ENCODE measurements around the gene HAUS7. TPM values are rescaled to one million over a fixed set of nuclear protein-coding genes. Genes with fewer than 3 reads are reported as not detected.

Gene HAUS7
- total RNA-seq, 1 experiment from 2014 or later, result 46.5 TPM

- no peak overlapping the region for H3K27ac Mint-ChIP-seq
- no peaks in the 10 kb centered on the region for H3K4me1 Mint-ChIP-seq
- CTCF ChIA-PET, result interaction anchor here (1.5 kb wide), 1 partner anchor 15 kb away, joined by 8 read pairs; the partner anchor contains the start of gene HAUS7
- POLR2A ChIA-PET, result no interaction called here
- H3K4me3 Mint-ChIP-seq, result no peak overlapping the region
- H3K9me3 Mint-ChIP-seq, result no peaks in the 10 kb centered on the region
- H3K27me3 Mint-ChIP-seq (ENCODE audit: low read depth), result no peaks in the 10 kb centered on the region; the same call in 1 of the 2 replicates
- no peaks in the 10 kb centered on the region for H3K36me3 Mint-ChIP-seq
- DNase-seq (ENCODE audit: low spot score) (no peak), ATAC-seq (no peak)
- TF ChIP-seq ZNF423 (CRISPR knock-in tag; IDR thresholded peaks at IDR 0.05) (no peak), ATF2 (CRISPR knock-in tag; IDR thresholded peaks at IDR 0.05; ENCODE audit: borderline replicate concordance, low read depth) (no peak), SMAD4 (CRISPR knock-in tag; IDR thresholded peaks at IDR 0.05) (no peak), ZBTB21 (CRISPR knock-in tag; IDR thresholded peaks at IDR 0.05; ENCODE audit: borderline replicate concordance) (no peak), PREB (CRISPR knock-in tag; IDR thresholded peaks at IDR 0.05; ENCODE audit: borderline replicate concordance) (no peak), ZBTB43 (CRISPR knock-in tag; IDR thresholded peaks at IDR 0.05) (no peak), GTF2I (CRISPR knock-in tag; conservative IDR thresholded peaks at IDR 0.05) (no peak), RELA (CRISPR knock-in tag; IDR thresholded peaks at IDR 0.05; ENCODE audit: borderline replicate concordance) (no peak), ERG (CRISPR knock-in tag; IDR thresholded peaks at IDR 0.05) (no peak), SP1 (CRISPR knock-in tag; conservative IDR thresholded peaks at IDR 0.05) (no peak), FOXK1 (CRISPR knock-in tag; IDR thresholded peaks at IDR 0.05) (no peak)
- TF ChIP-seq, protein P1, sequence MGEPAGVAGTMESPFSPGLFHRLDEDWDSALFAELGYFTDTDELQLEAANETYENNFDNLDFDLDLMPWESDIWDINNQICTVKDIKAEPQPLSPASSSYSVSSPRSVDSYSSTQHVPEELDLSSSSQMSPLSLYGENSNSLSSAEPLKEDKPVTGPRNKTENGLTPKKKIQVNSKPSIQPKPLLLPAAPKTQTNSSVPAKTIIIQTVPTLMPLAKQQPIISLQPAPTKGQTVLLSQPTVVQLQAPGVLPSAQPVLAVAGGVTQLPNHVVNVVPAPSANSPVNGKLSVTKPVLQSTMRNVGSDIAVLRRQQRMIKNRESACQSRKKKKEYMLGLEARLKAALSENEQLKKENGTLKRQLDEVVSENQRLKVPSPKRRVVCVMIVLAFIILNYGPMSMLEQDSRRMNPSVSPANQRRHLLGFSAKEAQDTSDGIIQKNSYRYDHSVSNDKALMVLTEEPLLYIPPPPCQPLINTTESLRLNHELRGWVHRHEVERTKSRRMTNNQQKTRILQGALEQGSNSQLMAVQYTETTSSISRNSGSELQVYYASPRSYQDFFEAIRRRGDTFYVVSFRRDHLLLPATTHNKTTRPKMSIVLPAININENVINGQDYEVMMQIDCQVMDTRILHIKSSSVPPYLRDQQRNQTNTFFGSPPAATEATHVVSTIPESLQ (CRISPR knock-in tag; IDR thresholded peaks at IDR 0.05), result no peak
- TF ChIP-seq, protein P2, sequence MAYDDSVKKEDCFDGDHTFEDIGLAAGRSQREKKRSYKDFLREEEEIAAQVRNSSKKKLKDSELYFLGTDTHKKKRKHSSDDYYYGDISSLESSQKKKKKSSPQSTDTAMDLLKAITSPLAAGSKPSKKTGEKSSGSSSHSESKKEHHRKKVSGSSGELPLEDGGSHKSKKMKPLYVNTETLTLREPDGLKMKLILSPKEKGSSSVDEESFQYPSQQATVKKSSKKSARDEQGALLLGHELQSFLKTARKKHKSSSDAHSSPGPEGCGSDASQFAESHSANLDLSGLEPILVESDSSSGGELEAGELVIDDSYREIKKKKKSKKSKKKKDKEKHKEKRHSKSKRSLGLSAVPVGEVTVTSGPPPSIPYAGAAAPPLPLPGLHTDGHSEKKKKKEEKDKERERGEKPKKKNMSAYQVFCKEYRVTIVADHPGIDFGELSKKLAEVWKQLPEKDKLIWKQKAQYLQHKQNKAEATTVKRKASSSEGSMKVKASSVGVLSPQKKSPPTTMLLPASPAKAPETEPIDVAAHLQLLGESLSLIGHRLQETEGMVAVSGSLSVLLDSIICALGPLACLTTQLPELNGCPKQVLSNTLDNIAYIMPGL (CRISPR knock-in tag; IDR thresholded peaks at IDR 0.05), result no peak
- TF ChIP-seq, protein P3, sequence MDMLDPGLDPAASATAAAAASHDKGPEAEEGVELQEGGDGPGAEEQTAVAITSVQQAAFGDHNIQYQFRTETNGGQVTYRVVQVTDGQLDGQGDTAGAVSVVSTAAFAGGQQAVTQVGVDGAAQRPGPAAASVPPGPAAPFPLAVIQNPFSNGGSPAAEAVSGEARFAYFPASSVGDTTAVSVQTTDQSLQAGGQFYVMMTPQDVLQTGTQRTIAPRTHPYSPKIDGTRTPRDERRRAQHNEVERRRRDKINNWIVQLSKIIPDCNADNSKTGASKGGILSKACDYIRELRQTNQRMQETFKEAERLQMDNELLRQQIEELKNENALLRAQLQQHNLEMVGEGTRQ (CRISPR knock-in tag; IDR thresholded peaks at IDR 0.05), result no peak
Observed at GRCh38 chrX:153486171-153486570, 15.8 kb upstream of the HAUS7 start.

Measured in WTC11 (cell line).